GM21515 (cell line): ENCODE results near the gene IGFBP1.

Source experiments
- ATAC-seq: cut with Tn5 transposase; IDR thresholded peaks from one replicate; pipeline ENCODE4 v1.9.1; 2021; ENCODE audit not compliant: unreplicated experiment

The IGFBP1 gene

GRCh38 chr7:45880433-45880860 lies 7.8 kb upstream of the IGFBP1 start:
- no peak for ATAC-seq

- ATAC-seq = no peak
These were observed 7.0 kb upstream of the IGFBP1 start for GRCh38 chr7:45881280-45881758.

- no peak for ATAC-seq
These were observed 6.4 kb upstream of the IGFBP1 start for GRCh38 chr7:45881759-45882464.

GRCh38 chr7:45882465-45882810 lies 5.8 kb upstream of the IGFBP1 start:
- no peak for ATAC-seq

- no peak for ATAC-seq
These were observed 4.2 kb upstream of the IGFBP1 start for GRCh38 chr7:45884136-45884535.

GRCh38 chr7:45885264-45885882 lies 2.9 kb upstream of the IGFBP1 start:
- no peak for ATAC-seq

GRCh38 chr7:45886931-45887667 lies 1.2 kb upstream of the IGFBP1 start:
- ATAC-seq = no peak

- ATAC-seq = no peak
These were observed 692 bp downstream of the IGFBP1 start for GRCh38 chr7:45888993-45889366.

GRCh38 chr7:45889367-45890067 lies 1.2 kb downstream of the IGFBP1 start:
- ATAC-seq = no peak

GRCh38 chr7:45890125-45890901 lies 2.0 kb downstream of the IGFBP1 start:
- no peak for ATAC-seq

GRCh38 chr7:45890902-45891461 lies 2.7 kb downstream of the IGFBP1 start:
- no peak for ATAC-seq

GRCh38 chr7:45891462-45892402 lies 3.4 kb downstream of the IGFBP1 start:
- ATAC-seq = no peak

- no peak for ATAC-seq
These were observed 4.2 kb downstream of the IGFBP1 start for GRCh38 chr7:45892407-45893035.

GRCh38 chr7:45893374-45893995 lies 5.2 kb downstream of the IGFBP1 start:
- ATAC-seq = no peak

GRCh38 chr7:45893996-45894664 lies 5.8 kb downstream of the IGFBP1 start:
- no peak for ATAC-seq

GRCh38 chr7:45894665-45895062 lies 6.4 kb downstream of the IGFBP1 start:
- no peak for ATAC-seq

GRCh38 chr7:45897042-45897690 lies 8.9 kb downstream of the IGFBP1 start:
- ATAC-seq = no peak
